HEK293T (cell line): ENCODE measurements around the gene ANKFN1.

Experiments
- CTCF ChIA-PET: fragments of 350-600 bp; formaldehyde crosslinking; extraction: SDS; loops from one replicate; lab custom pipeline; 2021; ENCODE audit warnings: antibody characterized with exemption, inconsistent platforms; lab: Yijun Ruan, JAX
- POLR2A ChIA-PET: fragments of 350-600 bp; formaldehyde crosslinking; extraction: SDS; loops from one replicate; lab custom pipeline; 2020; ENCODE audit warnings: antibody characterized with exemption, inconsistent platforms; lab: Yijun Ruan, JAX
- DNase-seq: peaks from one replicate; pipeline ENCODE4 v3.0.0; 2012; ENCODE audit warnings: mixed read lengths; ENCODE audit errors: extremely low spot score
- ARNT ChIP-seq: fragments of 450-650 bp; IDR thresholded peaks from 2 replicates; pipeline ENCODE4 v1.6.1; 2017; ENCODE audit warnings: mild to moderate bottlenecking
- BHLHE40 ChIP-seq: fragments of 450-650 bp; IDR thresholded peaks from 2 replicates; pipeline ENCODE4 v1.6.1; 2016; ENCODE audit warnings: mild to moderate bottlenecking, moderate library complexity, borderline replicate concordance
- CTBP1 ChIP-seq: fragments of 450-650 bp; IDR thresholded peaks from 2 replicates; pipeline ENCODE4 v1.6.1; 2016; ENCODE audit warnings: borderline replicate concordance
- ELF4 ChIP-seq: fragments of 450-650 bp; IDR thresholded peaks from 2 replicates; pipeline ENCODE4 v1.6.1; 2017; ENCODE audit warnings: antibody characterized with exemption
- FOXA1 ChIP-seq: fragments of 450-650 bp; IDR thresholded peaks from 2 replicates; pipeline ENCODE4 v1.6.1; 2016; ENCODE audit warnings: mild to moderate bottlenecking
- FOXK2 ChIP-seq: fragments of 450-650 bp; IDR thresholded peaks from 2 replicates; pipeline ENCODE4 v1.6.1; 2016; ENCODE audit warnings: mild to moderate bottlenecking
- FOXM1 ChIP-seq: fragments of 450-650 bp; IDR thresholded peaks from 2 replicates; pipeline ENCODE4 v1.6.1; 2017; ENCODE audit warnings: mild to moderate bottlenecking, borderline replicate concordance
- HDGF ChIP-seq: fragments of 450-650 bp; IDR thresholded peaks from 2 replicates; pipeline ENCODE4 v1.6.1; 2017; ENCODE audit warnings: antibody characterized with exemption, borderline replicate concordance
- L3MBTL2 ChIP-seq: fragments of 450-650 bp; conservative IDR thresholded peaks from 2 replicates; pipeline ENCODE4 v1.6.1; 2016; ENCODE audit warnings: mild to moderate bottlenecking
- LEF1 ChIP-seq: fragments of 450-650 bp; IDR thresholded peaks from 2 replicates; pipeline ENCODE4 v1.6.1; 2017; ENCODE audit warnings: mild to moderate bottlenecking, borderline replicate concordance
- NFRKB ChIP-seq: fragments of 450-650 bp; IDR thresholded peaks from 2 replicates; pipeline ENCODE4 v1.6.1; 2016; ENCODE audit warnings: mild to moderate bottlenecking, moderate library complexity
- PKNOX1 ChIP-seq: fragments of 450-650 bp; IDR thresholded peaks from 2 replicates; pipeline ENCODE4 v1.6.1; 2016
- SP1 ChIP-seq: fragments of 450-650 bp; IDR thresholded peaks from 2 replicates; pipeline ENCODE4 v1.6.1; 2017
- SUZ12 ChIP-seq: fragments of 450-650 bp; IDR thresholded peaks from 2 replicates; pipeline ENCODE4 v1.6.1; 2016; ENCODE audit warnings: mild to moderate bottlenecking
- TARDBP ChIP-seq: fragments of 450-650 bp; IDR thresholded peaks from 2 replicates; pipeline ENCODE4 v1.6.1; 2016
- ZNF384 ChIP-seq: fragments of 450-650 bp; IDR thresholded peaks from 2 replicates; pipeline ENCODE4 v1.6.1; 2016

The ANKFN1 gene

GRCh38 chr17:56186222-56186786, 33.0 kb downstream of the ANKFN1 start:
- POLR2A ChIA-PET: no interaction called here
- DNase-seq: no peak
- CTCF ChIA-PET: no interaction called here
- TF ChIP-seq L3MBTL2: no peak
- TF ChIP-seq NFRKB: no peak
- no peak for TF ChIP-seq ELF4
- no peak for TF ChIP-seq TARDBP
- TF ChIP-seq ZNF384: no peak
- no peak for TF ChIP-seq PKNOX1
- TF ChIP-seq LEF1: no peak
- no peak for TF ChIP-seq FOXK2
- no peak for TF ChIP-seq CTBP1
- TF ChIP-seq FOXM1: no peak
- TF ChIP-seq SP1: no peak
- TF ChIP-seq ARNT: no peak
- TF ChIP-seq BHLHE40: no peak
- no peak for TF ChIP-seq FOXA1
- TF ChIP-seq SUZ12: no peak
- TF ChIP-seq HDGF: no peak

GRCh38 chr17:56203430-56203829, 50.2 kb downstream of the ANKFN1 start:
- CTCF ChIA-PET: no interaction called here
- TF ChIP-seq SP1 (no peak), CTBP1 (no peak), NFRKB (no peak)
- peak; percentile 37 for DNase-seq

GRCh38 chr17:56206351-56206750, 53.1 kb downstream of the ANKFN1 start:
- POLR2A ChIA-PET: no interaction called here
- CTCF ChIA-PET: no interaction called here
- no peak for DNase-seq
- no peak for TF ChIP-seq BHLHE40
- TF ChIP-seq FOXA1: no peak
- no peak for TF ChIP-seq SP1
- TF ChIP-seq L3MBTL2: no peak
- TF ChIP-seq FOXK2: no peak

More at GRCh38 chr17:56203430-56203829, 50.2 kb downstream of the ANKFN1 start:
- POLR2A ChIA-PET: no interaction called here

- DNase-seq: no peak
- ChIA-PET CTCF (no interaction called here), POLR2A (no interaction called here)
- TF ChIP-seq L3MBTL2: no peak
- TF ChIP-seq TARDBP: no peak
- TF ChIP-seq ARNT: no peak
- TF ChIP-seq FOXK2: no peak
- no peak for TF ChIP-seq SP1
- TF ChIP-seq ZNF384: no peak
- no peak for TF ChIP-seq SUZ12
- TF ChIP-seq CTBP1: no peak
- no peak for TF ChIP-seq BHLHE40
- no peak for TF ChIP-seq HDGF
- no peak for TF ChIP-seq FOXM1
- no peak for TF ChIP-seq LEF1
- no peak for TF ChIP-seq NFRKB
- no peak for TF ChIP-seq ELF4
- TF ChIP-seq FOXA1: no peak
- no peak for TF ChIP-seq PKNOX1
Observed at GRCh38 chr17:56213031-56213430, 59.8 kb downstream of the ANKFN1 start.

- POLR2A ChIA-PET: no interaction called here
- CTCF ChIA-PET: no interaction called here
Observed at GRCh38 chr17:56217921-56218320, 64.6 kb downstream of the ANKFN1 start.

GRCh38 chr17:56222255-56222654, 69.0 kb downstream of the ANKFN1 start:
- TF ChIP-seq ELF4: no peak
- TF ChIP-seq BHLHE40: no peak
- TF ChIP-seq LEF1: no peak
- no peak for TF ChIP-seq PKNOX1
- TF ChIP-seq L3MBTL2: no peak
- TF ChIP-seq FOXK2: no peak
- TF ChIP-seq ARNT: no peak
- TF ChIP-seq TARDBP: no peak
- no peak for TF ChIP-seq FOXA1
- TF ChIP-seq CTBP1: no peak
- no peak for TF ChIP-seq HDGF
- TF ChIP-seq NFRKB: no peak
- no peak for TF ChIP-seq ZNF384
- no peak for TF ChIP-seq SUZ12
- POLR2A ChIA-PET: no interaction called here
- CTCF ChIA-PET: no interaction called here
- no peak for DNase-seq

More at GRCh38 chr17:56217921-56218320, 64.6 kb downstream of the ANKFN1 start:
- DNase-seq: no peak
- TF ChIP-seq FOXA1 (no peak), NFRKB (no peak), SP1 (no peak), SUZ12 (no peak), L3MBTL2 (no peak), TARDBP (no peak), PKNOX1 (no peak), FOXM1 (no peak), LEF1 (no peak), BHLHE40 (no peak), CTBP1 (no peak)
